Islet of Langerhans (tissue), 1 donor: Measurements from ENCODE around the gene KBTBD8.

Experiments used
- FAIRE-seq: peaks from one replicate; lab custom pipeline; 2011; peaks lifted over from hg19 to GRCh38; lab: Jason Lieb, UNC

KBTBD8 gene

GRCh38 chr3:66997560-66998112, 471 bp upstream of the KBTBD8 start:
- peak; percentile 99 for FAIRE-seq

DNA sequence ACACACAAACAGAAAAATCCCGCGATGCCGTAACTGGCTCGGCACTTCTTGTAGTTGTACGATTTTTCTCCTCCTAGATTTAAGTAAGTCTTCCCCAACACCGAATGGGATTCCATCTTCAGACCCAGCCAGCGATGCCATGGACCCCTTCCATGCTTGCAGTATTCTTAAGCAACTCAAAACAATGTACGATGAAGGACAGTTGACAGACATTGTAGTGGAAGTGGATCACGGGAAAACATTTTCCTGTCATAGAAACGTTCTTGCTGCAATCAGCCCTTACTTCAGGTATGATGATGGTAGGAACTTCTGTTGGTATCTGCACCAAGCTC, 763 bp downstream of the KBTBD8 start:
- FAIRE-seq: no peak

- no peak for FAIRE-seq
Observed at GRCh38 chr3:67000009-67000408, 1.9 kb downstream of the KBTBD8 start.

DNA sequence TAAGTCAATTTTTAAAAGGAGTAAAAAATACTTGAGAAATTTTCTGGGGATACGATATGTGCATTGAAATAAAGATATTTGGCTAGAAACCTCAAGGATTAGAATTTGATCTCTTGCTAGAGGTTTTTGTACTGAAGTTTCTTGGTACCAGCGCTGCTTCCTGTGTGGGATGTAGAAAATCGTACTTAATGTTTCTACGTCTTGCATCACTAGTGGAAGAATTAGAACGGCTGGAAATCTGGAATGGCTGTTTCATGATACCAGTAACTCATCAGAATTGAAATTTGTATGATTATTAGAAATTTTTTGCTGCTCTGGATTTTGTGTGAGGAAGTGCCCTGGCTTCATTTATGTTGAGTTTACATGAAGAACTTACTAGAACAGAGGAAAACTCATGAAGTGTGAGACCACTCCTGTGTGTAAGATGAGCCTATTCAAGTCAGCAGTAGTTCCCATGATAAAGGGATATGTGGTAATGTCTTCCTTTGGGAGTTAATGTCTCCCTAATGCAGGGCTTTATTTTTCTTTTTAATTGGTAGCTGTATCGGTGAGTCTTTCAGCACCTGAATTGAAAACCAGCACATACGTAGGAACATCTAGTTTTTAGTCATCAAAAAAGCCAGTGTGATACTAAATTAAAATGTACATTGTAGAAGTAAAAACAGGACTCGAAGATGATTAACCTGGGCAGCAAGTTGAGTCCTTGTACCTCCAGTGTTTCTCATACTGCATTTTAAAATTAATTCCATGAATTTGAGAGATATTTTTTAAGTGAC, 3.2 kb downstream of the KBTBD8 start:
- no peak for FAIRE-seq

DNA sequence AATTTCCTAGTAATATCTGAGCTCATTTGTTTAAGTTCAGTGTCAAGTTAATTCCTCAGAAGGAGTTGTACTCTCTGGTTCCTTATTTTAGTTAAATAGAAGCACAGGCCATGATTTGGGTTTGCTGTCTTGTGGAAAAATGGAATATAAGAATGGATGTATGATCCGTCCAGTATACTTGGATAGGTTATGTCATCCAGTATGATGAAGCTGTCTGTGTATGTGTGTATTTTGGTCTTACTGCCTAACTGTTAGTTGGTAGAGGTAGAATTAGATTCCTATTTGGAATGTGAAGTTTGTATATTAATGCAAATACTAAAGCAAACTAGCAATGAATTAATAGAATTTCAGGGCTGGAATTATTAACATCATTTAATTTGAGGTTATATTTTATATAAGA, 7.9 kb downstream of the KBTBD8 start:
- peak; percentile 71 for FAIRE-seq

- FAIRE-seq: no peak
Observed at GRCh38 chr3:67006460-67006859, 8.4 kb downstream of the KBTBD8 start.

DNA sequence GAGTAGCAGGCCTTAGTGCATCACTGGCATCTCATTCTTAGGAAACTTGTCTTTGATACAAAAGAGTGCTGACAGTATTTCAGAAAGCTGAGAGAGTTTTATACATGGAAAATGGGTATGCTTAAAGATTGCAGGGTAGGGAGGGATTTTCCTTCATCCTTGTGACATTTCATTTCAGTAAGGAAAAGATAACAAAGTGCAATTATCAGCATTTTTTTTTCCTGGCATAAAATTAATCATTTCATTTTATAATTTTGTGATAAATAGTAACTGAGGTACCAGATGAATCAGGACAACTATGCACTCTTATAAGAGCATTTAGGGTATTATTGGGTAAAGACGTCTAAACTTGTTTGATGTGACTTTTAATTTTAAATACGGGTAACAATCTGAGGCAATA, 10.3 kb downstream of the KBTBD8 start:
- no peak for FAIRE-seq

- no peak for FAIRE-seq
Observed at GRCh38 chr3:67009716-67010115, 11.6 kb downstream of the KBTBD8 start.

- no peak for FAIRE-seq
Observed at GRCh38 chr3:67011414-67012131, 13.5 kb downstream of the KBTBD8 start.

DNA sequence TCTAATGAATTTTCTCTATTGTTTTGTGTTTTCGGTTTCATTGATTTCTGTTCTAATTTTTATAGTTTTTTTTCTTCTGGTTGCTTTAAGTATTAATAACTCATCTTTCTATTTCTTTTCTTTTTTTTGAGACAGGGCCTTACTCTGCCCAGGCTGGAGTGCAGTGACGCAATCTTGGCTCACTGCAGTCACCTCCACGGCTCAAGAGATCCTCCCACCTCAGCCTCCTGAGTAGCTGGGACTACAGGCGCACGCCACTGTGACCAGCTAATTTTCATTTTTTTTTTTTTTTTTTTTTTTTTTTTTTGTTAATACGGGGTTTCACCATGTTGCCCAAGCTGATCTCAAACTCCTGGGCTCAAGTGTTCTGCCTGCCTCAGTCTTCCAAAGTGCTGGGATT, 14.5 kb downstream of the KBTBD8 start:
- no peak for FAIRE-seq

- no peak for FAIRE-seq
Observed at GRCh38 chr3:67015702-67016484, 17.8 kb downstream of the KBTBD8 start.

DNA sequence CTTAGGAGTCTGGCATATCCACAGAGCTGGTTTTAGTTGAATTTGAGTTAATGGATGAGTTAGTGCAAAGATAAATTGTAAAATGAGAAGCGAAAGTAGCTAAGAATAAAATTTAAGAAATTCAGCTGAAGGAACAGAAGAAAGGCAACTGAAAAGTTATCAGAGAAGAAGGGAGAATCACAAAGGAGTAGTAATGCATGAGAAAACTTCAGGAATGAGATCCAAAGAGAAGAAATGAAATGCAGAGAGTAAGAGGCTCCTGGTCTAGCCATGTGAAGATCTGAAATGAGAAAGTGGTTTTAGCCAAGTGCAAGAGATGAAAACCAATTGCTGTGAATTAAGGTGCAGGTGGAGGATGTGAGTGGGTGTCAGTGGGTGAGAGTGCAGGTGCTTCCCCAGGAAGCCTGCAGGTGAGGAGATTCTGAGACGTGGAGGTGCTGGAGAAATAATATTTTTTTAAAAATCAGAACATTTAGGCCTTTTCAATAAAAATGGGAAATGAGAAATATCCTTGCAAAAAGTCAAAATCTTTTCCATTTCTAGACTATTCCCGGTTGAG, 18.5 kb downstream of the KBTBD8 start:
- no peak for FAIRE-seq

DNA sequence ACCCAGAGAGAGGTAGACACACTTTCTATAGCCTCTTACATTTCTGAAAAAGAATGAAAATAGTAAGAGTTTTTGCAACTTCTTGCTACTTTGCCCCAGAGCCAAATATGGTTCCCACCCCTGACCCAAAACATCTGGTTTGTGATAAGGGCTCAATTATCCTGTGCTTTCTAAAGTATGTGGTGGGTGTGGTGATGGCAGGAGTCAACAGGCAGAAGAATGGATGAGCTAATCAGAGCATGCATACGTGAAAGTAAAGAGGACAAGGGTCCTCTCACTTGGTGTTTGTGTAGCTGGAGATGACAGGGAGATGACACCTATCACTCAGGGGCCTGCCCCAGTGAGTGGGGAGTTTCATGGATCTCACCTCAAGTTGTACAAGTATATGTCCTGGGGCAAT, 19.1 kb downstream of the KBTBD8 start:
- no peak for FAIRE-seq

- FAIRE-seq: no peak
Observed at GRCh38 chr3:67018105-67018788, 20.1 kb downstream of the KBTBD8 start.

- FAIRE-seq: no peak
Observed at GRCh38 chr3:67018789-67019526, 20.9 kb downstream of the KBTBD8 start.

- FAIRE-seq: no peak
Observed at GRCh38 chr3:67028001-67028784, 30.1 kb downstream of the KBTBD8 start.

DNA sequence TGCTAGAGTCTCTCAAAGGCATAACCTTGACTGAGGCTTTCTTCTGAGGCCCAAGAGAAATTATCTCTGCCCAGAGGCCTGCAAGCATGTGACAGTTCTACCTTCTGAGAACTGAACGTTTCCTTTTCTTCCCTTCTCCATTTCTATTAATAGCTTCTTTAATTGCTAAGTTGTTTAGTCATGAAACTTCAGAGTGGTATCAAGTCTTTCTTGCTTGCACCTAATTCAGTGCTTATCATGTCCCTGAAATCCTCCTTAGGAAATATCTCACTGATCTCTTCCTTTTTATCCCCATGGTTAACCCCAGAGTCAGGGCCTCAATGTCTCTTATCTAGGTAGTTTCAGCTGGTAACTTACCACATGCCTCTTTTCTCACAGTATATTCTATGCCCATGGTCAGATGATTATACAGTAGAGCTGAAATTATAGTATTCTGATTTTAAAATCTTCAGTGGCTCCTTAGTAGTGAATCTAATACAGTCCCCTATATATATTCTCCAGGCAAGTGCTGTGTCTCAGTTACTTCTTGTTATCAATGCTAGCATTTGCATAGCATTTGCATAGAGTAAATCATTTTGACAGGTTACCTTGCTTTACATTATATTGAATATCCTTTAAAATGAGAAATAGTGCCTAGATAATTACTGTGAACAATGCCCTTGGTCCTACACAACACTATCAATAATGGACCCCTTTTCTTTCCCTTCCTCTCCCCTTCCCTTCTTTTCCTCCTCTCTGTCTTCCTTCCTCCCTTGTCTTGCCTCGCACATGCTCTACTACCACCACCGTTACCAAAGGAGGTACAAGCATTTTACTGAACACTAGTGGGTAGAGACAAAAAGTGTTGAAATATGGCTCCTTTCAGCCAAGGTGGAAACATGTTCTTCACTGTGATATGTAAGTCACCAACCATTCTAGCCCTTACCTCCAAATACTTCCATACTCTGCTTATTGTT, 33.0 kb downstream of the KBTBD8 start:
- no peak for FAIRE-seq

DNA sequence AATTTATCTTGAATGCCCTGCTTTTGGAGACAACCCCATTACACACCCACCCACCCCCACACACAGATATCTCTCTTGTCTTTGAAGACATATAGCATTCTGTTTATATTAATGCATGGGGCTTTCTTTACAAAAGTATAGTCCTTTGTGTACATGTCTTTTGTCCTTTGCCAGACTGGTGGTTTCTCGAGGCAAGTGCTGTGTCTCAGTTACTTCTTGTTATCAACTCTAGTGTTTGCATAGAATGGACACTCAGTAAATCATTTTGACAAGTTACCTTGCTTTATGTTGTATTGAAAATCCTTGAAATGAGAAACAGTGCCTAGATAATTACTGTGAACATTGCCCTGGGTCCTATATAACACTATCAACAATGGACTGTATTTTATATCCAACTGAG, 33.9 kb downstream of the KBTBD8 start:
- no peak for FAIRE-seq

- no peak for FAIRE-seq
Observed at GRCh38 chr3:67033079-67033478, 35.0 kb downstream of the KBTBD8 start.
